Neural cell (in vitro differentiated cells): ENCODE measurements around the gene CYP3A7. TPM values are rescaled to one million over a fixed set of nuclear protein-coding genes. Genes with fewer than 3 reads are reported as not detected.

Source experiments
- H2AFZ ChIP-seq: fragments of 200-600, 300-800 bp; sonication (generic), shearing (Covaris generic); 2 replicates; pipeline ENCODE4 v1.6.0; 2014; ENCODE audit warnings: low read depth, mild to moderate bottlenecking, antibody characterized with exemption, low read length, moderate library complexity
- H3F3A ChIP-seq: fragments of 200-600 bp; shearing (Covaris generic); 2 replicates; pipeline ENCODE4 v1.6.1; 2016; ENCODE audit warnings: mild to moderate bottlenecking, moderate library complexity, mixed read lengths, antibody characterized with exemption, low read length; ENCODE audit not compliant: insufficient read depth, poor library complexity, severe bottlenecking
- H3K27ac ChIP-seq: fragments of 200-600, 300-800 bp; sonication (generic), shearing (Covaris generic); 2 replicates; pipeline ENCODE4 v1.5.1; 2014; ENCODE audit warnings: mild to moderate bottlenecking, low read length, moderate library complexity
- H3K27me3 ChIP-seq: fragments of 300-800, 200-600 bp; sonication (generic), shearing (Covaris generic); 2 replicates; pipeline ENCODE4 v1.6.0; 2014; ENCODE audit warnings: mild to moderate bottlenecking, low read depth, low read length, moderate library complexity; ENCODE audit not compliant: insufficient read depth
- H3K36me3 ChIP-seq: fragments of 300-800, 200-600 bp; sonication (generic), shearing (Covaris generic); 2 replicates; pipeline ENCODE4 v1.5.1; 2014; ENCODE audit warnings: mild to moderate bottlenecking, antibody characterized with exemption, low read length, moderate library complexity; ENCODE audit not compliant: insufficient read depth
- H3K4me2 ChIP-seq: fragments of 300-800, 200-600 bp; sonication (generic), shearing (Covaris generic); 2 replicates; pipeline ENCODE4 v1.6.0; 2014; ENCODE audit warnings: mild to moderate bottlenecking, low read length
- H3K4me3 ChIP-seq: fragments of 300-800, 200-600 bp; sonication (generic), shearing (Covaris generic); 2 replicates; pipeline ENCODE4 v1.5.1; 2014; ENCODE audit warnings: mild to moderate bottlenecking, low read length, moderate library complexity
- H3K79me2 ChIP-seq: fragments of 200-600 bp; shearing (Covaris generic); replicated peaks from 2 replicates; pipeline ENCODE4 v1.6.0; 2014; ENCODE audit warnings: mild to moderate bottlenecking, low read length, moderate library complexity; ENCODE audit not compliant: insufficient read depth
- H3K9ac ChIP-seq: fragments of 300-800, 200-600 bp; sonication (generic), shearing (Covaris generic); 2 replicates; pipeline ENCODE4 v1.6.1; 2016; ENCODE audit warnings: mild to moderate bottlenecking, low read length, mixed read lengths
- H3K9me2 ChIP-seq: fragments of 200-600 bp; shearing (Covaris generic); 2 replicates; pipeline ENCODE4 v1.6.1; 2016; ENCODE audit warnings: mild to moderate bottlenecking, low read length, mixed read lengths; ENCODE audit not compliant: insufficient read depth
- H3K9me3 ChIP-seq: fragments of 200-600, 300-800 bp; sonication (generic), shearing (Covaris generic); 2 replicates; pipeline ENCODE4 v1.6.1; 2016; ENCODE audit warnings: mild to moderate bottlenecking, mixed run types, low read length, moderate library complexity, mixed read lengths
- H4K20me1 ChIP-seq: fragments of 200-600 bp; shearing (Covaris generic); 2 replicates; pipeline ENCODE4 v1.6.1; 2016; ENCODE audit warnings: mild to moderate bottlenecking, mixed run types; ENCODE audit not compliant: insufficient read depth
- EP300 ChIP-seq: fragments of 450-650 bp; conservative IDR thresholded peaks from 2 replicates; pipeline ENCODE4 v1.6.1; 2014; ENCODE audit warnings: antibody characterized with exemption, mild to moderate bottlenecking, moderate library complexity; ENCODE audit not compliant: poor library complexity, severe bottlenecking
- EZH2 ChIP-seq: fragments of 200-600, 300-800 bp; shearing (Covaris generic), sonication (generic); IDR thresholded peaks from 2 replicates; pipeline ENCODE4 v1.6.1; 2014; ENCODE audit warnings: antibody characterized with exemption, low read length, borderline replicate concordance, mild to moderate bottlenecking; ENCODE audit not compliant: insufficient read depth, poor library complexity, severe bottlenecking
- MXI1 ChIP-seq: fragments of 450-650 bp; conservative IDR thresholded peaks from 2 replicates; pipeline ENCODE4 v1.6.1; 2014; ENCODE audit warnings: antibody characterized with exemption, mild to moderate bottlenecking; ENCODE audit not compliant: poor library complexity, severe bottlenecking
- POLR2AphosphoS5 ChIP-seq: IDR thresholded peaks from 2 replicates; pipeline ENCODE4 v1.6.1; 2012
- RAD21 ChIP-seq: fragments of 450-650 bp; conservative IDR thresholded peaks from 2 replicates; pipeline ENCODE4 v1.6.1; 2014; ENCODE audit warnings: antibody characterized with exemption, mild to moderate bottlenecking, moderate library complexity
- SMC3 ChIP-seq: fragments of 450-650 bp; conservative IDR thresholded peaks from 2 replicates; pipeline ENCODE4 v1.6.1; 2014; ENCODE audit warnings: antibody characterized with exemption, mild to moderate bottlenecking, moderate library complexity; ENCODE audit not compliant: poor library complexity
- TAF1 ChIP-seq: IDR thresholded peaks from 2 replicates; pipeline ENCODE4 v1.6.1; 2012; ENCODE audit warnings: low read depth
- polyA plus RNA-seq: library from polyadenylated mRNA; depleted of rRNA; stranded (reverse); fragments of >200 nt; gene quantifications from 2 replicates; pipeline ENCODE4 v1.2.3, GENCODE V29; 2014
- TF ChIP-seq, protein P1 (sequence below): IDR thresholded peaks from 2 replicates; pipeline ENCODE4 v1.6.1; 2012; ENCODE audit warnings: borderline replicate concordance
- TF ChIP-seq, protein P2 (sequence below): fragments of 450-650 bp; IDR thresholded peaks from 2 replicates; pipeline ENCODE4 v1.5.1; 2014; ENCODE audit warnings: antibody characterized with exemption, mild to moderate bottlenecking, moderate library complexity; ENCODE audit not compliant: poor library complexity, severe bottlenecking

The CYP3A7 gene
- polyA plus RNA-seq, 1 donor from 2014 or later: not detected

DNA sequence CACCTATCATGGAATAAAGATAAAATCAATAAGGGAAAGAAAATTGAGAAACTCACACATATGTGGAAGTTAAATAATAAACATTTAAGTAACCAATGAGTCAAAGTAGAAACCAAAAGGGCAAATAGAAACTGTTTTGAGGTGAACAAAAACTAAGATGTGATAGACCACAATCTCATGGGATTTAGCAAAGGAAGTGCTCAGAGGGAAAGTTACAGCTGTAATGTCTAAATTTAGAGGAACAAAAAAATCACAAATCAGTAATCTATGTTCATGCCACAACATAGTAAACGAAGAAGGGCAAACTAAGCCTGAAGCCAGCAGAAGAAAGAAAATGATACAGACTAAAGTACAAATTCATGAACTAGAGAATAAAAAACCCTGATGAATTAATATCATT, 32.7 kb upstream of the CYP3A7 start:
- no peak overlapping the region for H3K27ac ChIP-seq
- no peaks in the 10 kb centered on the region for H3K36me3 ChIP-seq
- no peak overlapping the region for H3K9ac ChIP-seq
- no peak overlapping the region for H3K4me3 ChIP-seq
- H3K9me2 ChIP-seq: no peaks in the 10 kb centered on the region
- H4K20me1 ChIP-seq: no peaks in the 10 kb centered on the region
- no peaks in the 10 kb centered on the region for H3K9me3 ChIP-seq
- TF ChIP-seq SMC3 (no peak), TAF1 (no peak), POLR2AphosphoS5 (no peak), EZH2 (no peak), RAD21 (no peak), EP300 (no peak), MXI1 (no peak)
- TF ChIP-seq, protein P1, sequence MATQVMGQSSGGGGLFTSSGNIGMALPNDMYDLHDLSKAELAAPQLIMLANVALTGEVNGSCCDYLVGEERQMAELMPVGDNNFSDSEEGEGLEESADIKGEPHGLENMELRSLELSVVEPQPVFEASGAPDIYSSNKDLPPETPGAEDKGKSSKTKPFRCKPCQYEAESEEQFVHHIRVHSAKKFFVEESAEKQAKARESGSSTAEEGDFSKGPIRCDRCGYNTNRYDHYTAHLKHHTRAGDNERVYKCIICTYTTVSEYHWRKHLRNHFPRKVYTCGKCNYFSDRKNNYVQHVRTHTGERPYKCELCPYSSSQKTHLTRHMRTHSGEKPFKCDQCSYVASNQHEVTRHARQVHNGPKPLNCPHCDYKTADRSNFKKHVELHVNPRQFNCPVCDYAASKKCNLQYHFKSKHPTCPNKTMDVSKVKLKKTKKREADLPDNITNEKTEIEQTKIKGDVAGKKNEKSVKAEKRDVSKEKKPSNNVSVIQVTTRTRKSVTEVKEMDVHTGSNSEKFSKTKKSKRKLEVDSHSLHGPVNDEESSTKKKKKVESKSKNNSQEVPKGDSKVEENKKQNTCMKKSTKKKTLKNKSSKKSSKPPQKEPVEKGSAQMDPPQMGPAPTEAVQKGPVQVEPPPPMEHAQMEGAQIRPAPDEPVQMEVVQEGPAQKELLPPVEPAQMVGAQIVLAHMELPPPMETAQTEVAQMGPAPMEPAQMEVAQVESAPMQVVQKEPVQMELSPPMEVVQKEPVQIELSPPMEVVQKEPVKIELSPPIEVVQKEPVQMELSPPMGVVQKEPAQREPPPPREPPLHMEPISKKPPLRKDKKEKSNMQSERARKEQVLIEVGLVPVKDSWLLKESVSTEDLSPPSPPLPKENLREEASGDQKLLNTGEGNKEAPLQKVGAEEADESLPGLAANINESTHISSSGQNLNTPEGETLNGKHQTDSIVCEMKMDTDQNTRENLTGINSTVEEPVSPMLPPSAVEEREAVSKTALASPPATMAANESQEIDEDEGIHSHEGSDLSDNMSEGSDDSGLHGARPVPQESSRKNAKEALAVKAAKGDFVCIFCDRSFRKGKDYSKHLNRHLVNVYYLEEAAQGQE: no peak
- TF ChIP-seq, protein P2, sequence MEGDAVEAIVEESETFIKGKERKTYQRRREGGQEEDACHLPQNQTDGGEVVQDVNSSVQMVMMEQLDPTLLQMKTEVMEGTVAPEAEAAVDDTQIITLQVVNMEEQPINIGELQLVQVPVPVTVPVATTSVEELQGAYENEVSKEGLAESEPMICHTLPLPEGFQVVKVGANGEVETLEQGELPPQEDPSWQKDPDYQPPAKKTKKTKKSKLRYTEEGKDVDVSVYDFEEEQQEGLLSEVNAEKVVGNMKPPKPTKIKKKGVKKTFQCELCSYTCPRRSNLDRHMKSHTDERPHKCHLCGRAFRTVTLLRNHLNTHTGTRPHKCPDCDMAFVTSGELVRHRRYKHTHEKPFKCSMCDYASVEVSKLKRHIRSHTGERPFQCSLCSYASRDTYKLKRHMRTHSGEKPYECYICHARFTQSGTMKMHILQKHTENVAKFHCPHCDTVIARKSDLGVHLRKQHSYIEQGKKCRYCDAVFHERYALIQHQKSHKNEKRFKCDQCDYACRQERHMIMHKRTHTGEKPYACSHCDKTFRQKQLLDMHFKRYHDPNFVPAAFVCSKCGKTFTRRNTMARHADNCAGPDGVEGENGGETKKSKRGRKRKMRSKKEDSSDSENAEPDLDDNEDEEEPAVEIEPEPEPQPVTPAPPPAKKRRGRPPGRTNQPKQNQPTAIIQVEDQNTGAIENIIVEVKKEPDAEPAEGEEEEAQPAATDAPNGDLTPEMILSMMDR: no peak
- H3F3A ChIP-seq: no peaks in the 10 kb centered on the region
- no peaks in the 10 kb centered on the region for H3K27me3 ChIP-seq
- no peak overlapping the region for H3K4me2 ChIP-seq
- H2AFZ ChIP-seq: no peak overlapping the region
- no peaks in the 10 kb centered on the region for H3K79me2 ChIP-seq

GRCh38 chr7:99766484-99767099, 31.6 kb upstream of the CYP3A7 start:
- no peak overlapping the region for H2AFZ ChIP-seq
- TF ChIP-seq POLR2AphosphoS5: no peak
- H3K79me2 ChIP-seq: no peaks in the 10 kb centered on the region
- H3K4me2 ChIP-seq: no peak overlapping the region
- H3K4me3 ChIP-seq: no peak overlapping the region
- no peaks in the 10 kb centered on the region for H3K27me3 ChIP-seq
- H3K9me3 ChIP-seq: no peaks in the 10 kb centered on the region
- H4K20me1 ChIP-seq: no peaks in the 10 kb centered on the region
- H3F3A ChIP-seq: no peaks in the 10 kb centered on the region
- H3K9ac ChIP-seq: no peak overlapping the region
- no peaks in the 10 kb centered on the region for H3K9me2 ChIP-seq
- H3K36me3 ChIP-seq: no peaks in the 10 kb centered on the region
- no peak overlapping the region for H3K27ac ChIP-seq

GRCh38 chr7:99764478-99764877, 29.5 kb upstream of the CYP3A7 start:
- no peak for TF ChIP-seq EP300
- no peak for TF ChIP-seq EZH2
- TF ChIP-seq POLR2AphosphoS5: no peak
- TF ChIP-seq, protein P2: no peak
- H3K4me2 ChIP-seq: no peak overlapping the region
- H3K79me2 ChIP-seq: no peaks in the 10 kb centered on the region
- no peaks in the 10 kb centered on the region for H3K27me3 ChIP-seq
- no peaks in the 10 kb centered on the region for H3K9me3 ChIP-seq
- H4K20me1 ChIP-seq: no peaks in the 10 kb centered on the region
- H3K9me2 ChIP-seq: no peaks in the 10 kb centered on the region
- no peaks in the 10 kb centered on the region for H3F3A ChIP-seq
- no peaks in the 10 kb centered on the region for H3K36me3 ChIP-seq
- H2AFZ ChIP-seq: no peak overlapping the region
- H3K9ac ChIP-seq: no peak overlapping the region
- no peak overlapping the region for H3K4me3 ChIP-seq
- no peak overlapping the region for H3K27ac ChIP-seq
